ENCODE data around the gene NUDT22.

GRCh38 chr11:64233913-64234586 lies 8.0 kb downstream of the NUDT22 start, which contains the start of gene VEGFB:
- no peak for TF ChIP-seq CTCF (IDR thresholded peaks at IDR 0.05; ENCODE audit: insufficient read depth, low read length, poor library complexity, severe bottlenecking)
- no peak for TF ChIP-seq EZH2phosphoT487 (conservative IDR thresholded peaks at IDR 0.05; ENCODE audit: low read length)
